HG03558 (cell line): Measurements from ENCODE around the gene PMP22.
A peak's percentile ranks its signal among the peaks of the same experiment; 100 is the strongest.
"Not testable (repeated sequence)": the region's sequence is repeated elsewhere in the genome, so short reads cannot be mapped to it uniquely, and the experiment has no call there.

ENCODE experiments used
- ATAC-seq: cut with Tn5 transposase; IDR thresholded peaks from one replicate; pipeline ENCODE4 v1.9.1; 2021; ENCODE audit warnings: moderate number of reproducible peaks; ENCODE audit not compliant: unreplicated experiment; ENCODE audit errors: extremely low read depth

Gene PMP22

DNA sequence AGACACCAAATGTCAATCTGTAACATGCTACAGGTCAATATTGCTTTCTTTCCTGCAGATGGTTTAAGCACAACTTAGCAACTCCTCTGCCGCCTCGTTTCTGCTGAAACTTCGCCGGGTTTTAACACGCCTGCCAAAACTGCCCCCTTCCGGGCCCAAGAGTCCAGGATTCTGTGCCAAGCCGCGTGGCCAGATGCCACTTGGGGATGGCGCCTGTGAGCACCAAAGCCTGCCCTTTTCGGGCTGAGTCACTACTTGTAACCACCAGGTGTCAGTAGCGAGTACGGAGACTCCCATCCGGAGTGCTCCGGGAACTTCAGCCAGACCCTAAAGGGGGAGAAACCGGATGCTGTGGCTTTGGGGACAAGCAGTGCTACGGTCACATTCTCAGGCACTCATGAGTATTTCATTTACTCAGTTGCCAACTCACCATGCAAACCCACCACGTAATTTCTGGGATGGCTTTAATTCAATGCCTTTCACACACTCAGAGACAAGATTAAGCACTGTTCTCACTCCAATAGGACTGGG is 7.8 kb downstream of the PMP22 start:
- ATAC-seq = peak; percentile 69

DNA sequence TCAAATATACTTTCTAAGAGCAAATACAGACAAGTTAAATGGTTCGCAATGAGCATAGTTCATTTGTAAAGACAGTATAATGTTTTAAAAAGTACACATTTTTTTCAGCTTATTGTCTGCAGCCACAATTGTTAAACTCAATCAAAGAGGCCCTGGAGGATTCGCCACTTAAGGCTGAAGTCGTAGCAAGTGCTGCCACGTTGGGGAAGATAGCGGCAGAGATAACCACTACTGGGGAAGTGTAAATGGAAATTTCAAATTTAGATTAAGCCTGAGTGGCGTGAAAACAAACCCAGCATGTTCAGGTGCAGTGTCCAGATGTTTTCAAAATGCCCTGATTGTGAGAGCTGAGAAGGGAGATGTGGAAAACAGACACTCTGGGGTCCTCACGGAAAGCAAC is 8.4 kb downstream of the PMP22 start:
- ATAC-seq = no peak

DNA sequence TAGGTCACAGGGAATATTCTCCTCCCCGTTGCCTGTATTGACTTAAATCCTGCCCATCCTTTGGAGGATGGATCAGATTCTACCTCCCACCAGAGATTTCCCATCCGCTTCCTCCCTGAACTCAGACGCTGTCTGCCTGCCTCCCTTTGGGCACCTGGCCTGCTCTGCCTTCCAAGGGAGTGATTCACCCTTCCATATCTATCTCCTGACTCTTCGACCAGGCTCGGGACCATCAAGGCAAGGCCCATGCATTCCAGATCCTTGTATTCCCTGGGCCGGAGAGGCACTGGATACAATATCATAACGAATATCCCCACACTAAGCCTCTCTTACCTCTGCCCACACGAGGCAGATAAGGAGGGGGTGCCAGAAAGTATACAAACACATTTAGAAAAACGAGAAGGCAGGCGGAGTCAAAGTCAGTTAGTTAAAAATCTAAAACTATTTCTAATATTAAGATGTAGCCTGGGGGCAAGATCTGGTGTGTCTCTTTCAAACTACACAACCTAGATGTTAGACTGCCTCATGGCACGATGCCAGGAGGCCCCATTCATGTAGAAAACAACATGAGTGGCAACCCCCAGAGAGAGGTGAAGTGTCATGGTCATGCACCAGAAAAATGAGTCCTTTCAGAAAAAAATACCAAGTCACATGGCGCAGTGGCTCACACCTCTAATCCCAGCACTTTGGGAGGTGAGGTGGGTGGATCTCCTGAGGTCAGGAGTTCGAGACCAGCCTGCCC is 9.2 kb downstream of the PMP22 start:
- ATAC-seq = no peak

DNA sequence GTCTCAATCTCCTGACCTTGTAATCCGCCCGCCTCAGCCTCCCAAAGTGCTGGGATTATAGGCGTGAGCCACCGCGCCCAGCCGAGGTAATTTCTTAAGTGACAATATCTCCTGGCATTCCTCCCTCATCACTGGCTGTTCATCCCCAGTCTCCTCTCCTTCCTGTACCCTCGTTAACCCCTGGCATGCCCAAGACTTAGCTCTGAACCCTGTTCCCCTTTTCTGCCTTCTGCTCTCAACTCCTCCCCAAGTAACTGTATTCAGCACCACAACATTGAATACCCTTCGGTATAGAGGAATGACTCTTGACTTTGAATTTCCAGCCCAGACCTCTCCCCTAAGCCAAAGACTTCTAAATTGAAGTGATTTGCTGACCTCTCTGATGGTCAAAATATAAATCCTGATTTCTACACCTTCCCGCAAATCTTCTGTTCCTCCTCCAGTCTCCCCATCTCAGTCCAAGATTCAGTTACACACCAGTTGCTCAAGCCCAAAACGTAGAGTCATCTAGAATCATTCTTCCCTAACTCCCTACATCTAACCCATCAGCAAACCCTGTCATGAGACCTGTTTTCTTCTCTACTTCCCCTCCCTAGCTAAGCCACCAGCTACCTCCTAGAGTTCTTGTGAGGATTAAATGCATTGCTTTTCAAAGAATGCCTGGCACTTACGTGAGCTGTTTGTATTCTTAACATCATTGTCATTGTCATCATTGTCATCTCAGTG is 14.8 kb downstream of the PMP22 start:
- ATAC-seq = no peak

DNA sequence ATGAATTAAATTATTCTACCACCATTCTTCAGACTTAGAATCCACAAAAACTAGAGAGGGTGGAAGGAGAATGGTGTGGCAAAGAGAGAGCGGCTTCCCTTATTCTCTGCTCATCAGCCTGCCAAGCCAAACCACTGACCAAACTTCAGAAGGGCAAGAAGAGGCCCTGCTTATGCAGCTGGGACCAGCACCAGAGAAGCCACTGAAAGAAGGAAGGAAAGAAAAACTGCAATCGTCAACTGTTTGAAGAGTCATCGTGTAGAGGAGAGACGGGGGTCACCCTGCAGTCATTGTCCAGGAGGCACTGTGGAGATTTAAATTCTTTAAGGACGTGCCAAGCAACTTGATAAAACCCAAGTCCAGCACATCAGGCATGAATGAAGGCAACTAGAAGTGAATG is 15.6 kb downstream of the PMP22 start:
- no peak for ATAC-seq

DNA sequence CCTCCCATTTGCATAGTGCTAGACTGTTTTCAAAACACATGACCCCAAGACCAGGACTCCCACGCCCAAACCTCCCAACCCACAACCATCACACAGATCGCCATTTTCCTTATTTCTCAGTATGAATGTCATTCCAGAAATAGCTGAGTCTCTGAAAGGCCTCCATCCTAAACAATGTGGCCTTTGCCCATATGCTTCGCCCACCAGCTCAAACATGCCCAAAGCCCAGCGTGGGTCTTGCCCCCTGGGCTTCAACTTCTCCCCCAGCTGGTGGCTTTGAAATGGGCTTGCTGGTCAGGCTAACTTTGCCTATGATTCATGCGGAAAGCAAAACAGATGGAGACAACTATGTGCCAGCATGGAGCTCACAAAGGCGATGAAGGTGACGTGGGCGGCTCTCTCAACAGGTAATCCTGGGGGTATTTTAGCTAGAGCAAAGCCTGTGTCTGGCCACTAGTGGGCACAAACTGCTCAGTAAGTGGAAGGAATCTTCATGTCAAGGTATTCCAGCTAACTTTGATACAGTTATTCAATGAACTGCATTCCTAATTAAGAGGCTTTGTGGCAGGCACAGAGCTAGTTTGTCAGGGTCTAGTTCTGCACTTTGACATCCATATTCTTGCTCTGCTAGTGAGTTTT is 17.1 kb downstream of the PMP22 start:
- no peak for ATAC-seq

DNA sequence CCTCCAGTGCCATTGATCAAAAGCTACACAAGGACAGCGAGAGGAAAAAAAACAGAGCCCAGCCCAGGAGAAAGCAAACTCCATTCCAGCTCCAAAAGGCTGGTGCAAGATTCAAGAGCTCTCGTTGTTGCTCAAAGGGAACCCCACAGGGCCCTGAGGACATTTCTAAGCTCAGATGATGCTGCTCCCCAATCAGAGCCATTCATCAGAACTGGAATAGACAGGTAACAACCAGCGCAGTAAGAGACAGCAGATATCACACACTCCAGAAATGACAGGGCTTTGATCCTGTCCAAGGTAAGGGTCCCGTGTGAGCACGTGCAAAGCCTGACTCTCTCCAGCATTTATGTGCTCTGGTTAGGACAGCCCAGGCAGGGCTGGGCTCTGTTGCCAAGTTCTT is 20.1 kb downstream of the PMP22 start:
- no peak for ATAC-seq

DNA sequence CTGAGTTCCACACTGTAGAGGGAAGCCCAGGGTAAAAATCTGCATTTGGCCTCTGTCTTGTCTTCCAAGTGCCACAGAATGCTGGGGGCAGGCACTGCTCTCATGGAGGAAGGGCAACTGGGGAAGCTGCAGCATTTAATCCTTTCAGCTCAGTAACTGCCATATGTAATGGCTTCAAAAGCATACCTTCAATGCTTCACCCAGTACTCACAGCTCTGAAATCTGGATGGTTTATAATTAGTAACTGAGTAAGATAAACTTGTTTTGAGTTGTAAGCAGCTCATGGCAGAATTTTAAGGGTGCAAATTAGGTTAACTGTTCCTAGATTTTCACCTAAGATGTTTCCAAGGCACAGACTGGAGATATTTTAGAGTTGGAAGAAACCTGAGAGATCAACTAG is 24.5 kb downstream of the PMP22 start:
- ATAC-seq = no peak

DNA sequence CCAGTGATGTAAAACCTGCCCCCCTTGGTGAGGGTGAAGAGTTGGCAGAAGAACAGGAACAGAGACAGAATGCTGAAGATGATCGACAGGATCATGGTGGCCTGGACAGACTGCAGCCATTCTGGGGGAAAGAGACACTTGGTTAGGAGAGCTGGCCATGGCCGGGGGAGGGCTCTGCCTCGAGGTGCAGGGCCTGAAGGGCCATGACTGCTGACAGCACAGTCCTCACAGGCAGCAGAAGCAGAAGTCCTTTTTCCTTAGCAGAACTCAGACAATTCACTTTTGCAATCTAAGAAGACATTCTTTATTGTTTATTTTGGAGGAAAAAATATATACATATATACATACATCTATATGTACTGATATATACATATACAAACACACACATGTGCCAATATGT is 25.6 kb downstream of the PMP22 start:
- no peak for ATAC-seq

DNA sequence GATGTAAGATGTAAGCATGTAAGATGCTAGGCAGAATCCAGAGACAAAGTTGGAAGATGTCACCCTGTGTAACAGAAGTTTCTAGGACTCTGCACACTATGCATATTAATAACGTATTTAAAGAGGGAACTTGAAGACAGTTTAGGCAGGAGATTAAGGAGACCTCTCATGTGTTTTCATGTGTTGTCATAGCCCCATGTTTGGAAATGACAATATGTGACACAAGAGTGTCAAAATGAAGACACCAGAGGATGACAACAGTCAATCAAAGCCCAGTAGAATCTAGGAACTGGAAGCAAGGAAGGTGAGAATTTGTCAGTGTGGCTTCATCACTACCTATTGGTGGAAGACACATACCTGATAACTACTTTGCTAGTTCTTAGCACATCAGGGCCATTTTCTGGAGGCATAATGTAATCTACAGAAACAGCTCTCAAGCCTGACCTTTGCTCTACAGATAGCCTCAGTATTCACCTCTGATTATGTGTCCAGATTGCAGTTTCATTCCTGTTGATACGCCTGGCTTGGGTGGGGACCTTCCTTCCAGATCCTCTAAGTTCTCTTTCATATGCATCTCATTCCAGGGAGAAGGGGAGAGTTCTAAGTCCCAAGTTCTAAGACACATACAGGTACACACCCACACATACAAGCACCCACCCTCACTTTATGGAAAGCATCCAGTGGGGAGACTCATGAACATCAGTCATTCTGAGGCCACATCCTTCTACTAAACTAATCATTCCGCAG is 26.3 kb downstream of the PMP22 start:
- no peak for ATAC-seq

DNA sequence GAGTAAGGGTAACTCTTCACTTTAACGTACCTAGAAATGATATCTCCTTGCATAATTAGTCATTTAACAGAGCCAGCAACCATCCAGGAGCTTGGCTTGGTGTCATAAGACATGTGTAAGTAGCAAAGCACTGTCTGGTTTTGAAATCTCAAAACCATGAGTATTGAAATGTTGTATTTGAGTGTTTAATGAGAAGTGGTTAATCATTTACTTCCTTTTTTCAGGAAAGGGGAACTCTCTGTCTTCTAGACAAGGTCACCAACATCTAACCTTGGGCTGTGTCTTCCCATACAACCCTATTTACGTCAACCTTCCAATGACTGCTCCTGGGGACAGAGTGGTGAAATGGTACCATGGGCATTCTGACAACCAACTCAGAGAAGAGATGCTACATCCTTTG is 27.1 kb downstream of the PMP22 start:
- no peak for ATAC-seq

DNA sequence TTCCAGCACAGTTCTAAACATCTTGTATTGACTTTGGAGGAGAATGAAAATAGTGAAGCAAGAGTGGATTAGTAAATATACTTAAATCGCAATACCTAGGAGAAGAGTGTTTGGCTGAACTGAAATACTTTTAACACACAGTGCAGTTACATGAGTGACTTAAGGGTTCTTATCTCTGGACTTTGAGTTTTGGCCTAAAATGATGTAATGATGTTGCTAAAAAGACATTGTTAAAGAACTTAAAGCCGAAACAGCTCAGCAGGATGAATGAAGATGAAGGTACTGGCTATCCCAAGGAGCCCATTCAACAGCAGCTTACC is 28.1 kb downstream of the PMP22 start:
- ATAC-seq = no peak

DNA sequence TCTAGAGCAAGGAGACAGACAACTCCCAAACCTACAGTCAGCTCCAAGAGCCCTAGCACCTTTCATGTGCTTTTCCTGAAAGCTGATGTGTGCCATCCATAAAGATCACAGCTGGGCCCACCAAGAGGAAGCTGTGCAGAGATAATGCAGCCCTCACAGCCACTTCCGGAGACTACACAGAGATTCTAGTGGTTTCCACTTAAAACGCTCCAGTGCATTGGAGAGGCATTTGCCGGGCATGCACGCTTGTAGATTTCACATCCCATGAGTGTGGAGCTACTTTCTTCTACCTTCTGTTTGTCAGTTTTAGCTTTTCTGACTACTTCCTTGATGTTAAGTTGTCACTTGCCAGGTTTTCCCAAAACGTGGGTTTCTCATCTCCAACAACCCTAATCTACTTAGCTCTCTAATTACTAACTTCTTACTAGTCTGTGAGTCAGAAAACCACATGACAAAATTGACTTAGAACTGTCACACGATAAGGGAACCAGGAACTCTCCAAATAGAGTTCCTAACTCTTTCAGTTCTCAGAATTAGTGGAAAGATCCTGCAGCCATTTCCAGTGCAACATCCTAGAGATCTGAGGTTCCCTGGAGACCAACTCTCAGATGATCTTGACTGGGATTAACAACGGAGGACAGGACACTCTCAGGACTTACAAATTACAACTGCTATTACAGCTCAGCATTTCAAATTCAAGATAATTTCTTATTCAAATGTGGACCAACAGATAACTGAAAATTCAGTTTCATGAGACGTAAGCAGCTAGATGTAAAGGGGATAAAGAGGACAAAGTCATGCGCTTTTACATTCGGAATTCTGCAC is 28.6 kb downstream of the PMP22 start:
- no peak for ATAC-seq

DNA sequence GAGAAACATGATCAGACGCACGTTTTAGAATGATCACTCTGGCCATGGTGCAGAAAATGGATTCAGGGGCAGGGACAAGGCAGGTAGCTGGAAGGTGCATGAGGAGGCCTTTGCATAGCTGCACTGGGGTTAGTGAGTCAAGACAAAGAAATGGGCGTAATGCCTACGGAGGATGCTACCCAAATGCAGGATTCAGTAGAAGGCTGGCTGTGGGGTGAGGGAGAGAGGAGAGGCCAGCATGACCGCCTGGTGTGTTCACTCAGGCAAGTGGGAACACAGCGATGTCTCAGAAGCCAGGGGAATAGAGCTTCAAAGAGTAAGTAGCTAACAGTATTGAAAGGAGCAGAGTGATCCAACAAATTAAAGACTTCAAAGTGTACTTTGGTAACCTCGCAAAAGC is 31.2 kb downstream of the PMP22 start:
- ATAC-seq = no peak

DNA sequence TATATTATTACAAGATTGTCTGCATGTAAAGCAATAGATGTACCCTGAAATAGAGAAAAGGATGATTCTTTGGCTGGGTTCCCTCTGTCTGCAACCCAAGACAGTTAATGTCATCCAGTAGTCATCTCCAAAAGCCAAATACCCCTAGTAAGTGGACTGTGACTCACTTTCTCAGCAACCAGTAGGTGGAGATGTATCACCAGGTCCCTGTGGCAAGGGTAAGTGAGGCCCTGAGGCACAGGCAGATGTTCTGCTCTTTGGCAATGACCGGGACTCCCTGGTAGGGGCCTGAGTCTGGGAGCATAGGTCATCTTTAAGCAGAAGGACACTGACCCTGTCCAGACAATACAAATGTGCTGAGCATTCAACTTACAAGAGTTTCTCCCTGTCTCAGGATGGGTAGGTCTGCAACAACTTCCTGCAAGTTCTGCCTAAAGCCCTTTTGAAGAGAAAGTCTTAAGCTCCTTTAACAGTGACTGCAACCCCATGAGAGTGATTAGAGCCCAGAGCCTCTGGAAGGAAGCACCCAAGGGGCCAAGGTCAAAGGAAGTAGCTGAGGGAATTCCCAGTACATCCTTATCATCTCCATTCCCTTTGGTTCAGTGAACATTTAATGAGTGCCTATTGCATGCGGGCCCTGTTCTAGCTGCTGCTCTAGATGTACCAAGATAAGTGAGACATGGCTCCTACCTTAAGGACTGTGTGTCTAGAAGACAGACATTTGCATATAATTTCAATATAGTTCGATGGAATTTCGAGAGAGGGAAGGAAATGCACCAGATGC is 31.9 kb downstream of the PMP22 start:
- no peak for ATAC-seq

DNA sequence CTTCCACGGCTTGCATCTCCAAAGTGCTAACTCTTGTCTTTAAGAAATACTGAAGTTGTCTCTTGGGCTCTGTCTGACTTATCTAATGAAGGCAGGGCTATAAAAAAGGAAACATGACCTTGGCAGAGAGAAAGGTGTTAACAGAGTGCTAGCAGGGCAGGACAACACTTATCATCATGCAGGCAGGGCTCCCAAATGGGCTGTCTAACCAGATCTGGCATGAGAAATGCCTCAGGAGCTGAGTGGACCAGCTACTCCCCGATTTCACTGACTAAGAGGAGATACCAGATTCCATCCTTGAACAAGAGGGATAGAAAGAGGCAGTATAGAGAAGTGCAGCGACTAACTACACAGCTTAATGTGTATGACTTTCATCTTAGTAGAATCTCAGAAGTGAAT is 32.6 kb downstream of the PMP22 start:
- no peak for ATAC-seq

DNA sequence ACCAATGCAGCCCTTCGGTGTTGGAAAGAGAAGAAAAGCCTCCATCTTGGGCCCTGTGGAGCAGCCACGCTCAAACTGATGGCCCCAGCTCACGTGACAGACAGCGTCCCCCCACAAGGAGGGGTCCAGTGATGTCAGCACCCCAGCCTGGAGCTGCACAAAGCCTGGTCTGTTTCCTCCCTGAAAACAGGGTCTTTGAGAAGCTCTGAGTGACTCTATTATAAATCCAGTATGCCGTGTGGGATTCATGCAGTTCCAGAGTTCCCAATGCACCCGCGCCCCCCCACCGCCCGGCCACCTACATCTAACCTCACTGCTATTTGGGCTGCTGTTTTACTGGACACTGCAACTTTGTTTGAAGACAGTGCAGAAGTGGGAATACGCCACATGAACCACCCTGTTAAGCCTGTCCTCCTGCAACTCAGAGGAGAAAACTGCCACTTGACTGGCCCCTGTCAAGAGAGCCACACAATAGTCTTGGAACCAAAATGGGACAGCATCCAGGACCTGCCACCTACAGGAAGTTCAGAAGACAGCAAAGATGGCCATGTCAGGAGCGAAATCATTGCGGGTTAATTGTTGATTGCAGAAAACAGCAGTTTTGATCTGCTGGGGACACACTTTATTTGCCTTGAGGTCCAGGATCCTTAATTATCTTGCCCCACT is 33.1 kb downstream of the PMP22 start:
- no peak for ATAC-seq

DNA sequence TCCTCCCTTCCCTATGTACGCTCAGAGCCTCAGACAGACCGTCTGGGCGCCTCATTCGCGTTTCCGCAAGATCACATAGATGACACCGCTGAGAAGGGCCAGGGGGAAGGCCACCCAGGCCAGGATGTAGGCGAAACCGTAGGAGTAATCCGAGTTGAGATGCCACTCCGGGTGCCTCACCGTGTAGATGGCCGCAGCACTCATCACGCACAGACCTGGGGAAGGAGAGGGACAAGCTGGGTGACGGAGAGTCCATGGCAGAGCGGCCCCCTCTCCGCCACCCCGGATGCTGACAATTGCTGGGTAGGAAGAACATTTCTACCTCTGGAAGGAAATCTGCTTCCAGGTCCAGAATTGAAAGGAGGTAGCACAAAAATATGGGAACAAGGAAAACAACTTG is 34.3 kb downstream of the PMP22 start:
- no peak for ATAC-seq

DNA sequence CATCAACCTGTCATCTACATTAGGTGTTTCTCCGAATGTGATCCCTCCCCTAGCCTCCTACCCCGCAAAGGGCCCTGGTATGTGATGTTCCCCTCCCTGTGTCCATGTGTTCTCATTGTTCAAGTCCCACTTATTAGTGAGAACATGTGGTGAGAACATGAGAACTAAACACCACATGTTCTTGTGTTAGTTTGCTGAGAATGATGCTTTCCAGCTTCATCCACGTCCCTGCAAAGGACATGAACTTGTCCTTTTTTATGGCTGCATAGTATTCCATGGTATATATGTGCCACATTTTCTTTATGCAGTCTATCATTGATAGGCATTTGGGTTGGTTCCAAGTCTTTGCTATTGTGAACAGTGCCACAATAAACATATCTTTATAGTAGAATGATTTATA is 43.3 kb downstream of the PMP22 start:
- ATAC-seq = not testable (repeated sequence)
